ENCODE data around the gene SLC22A7.

The SLC22A7 gene

GRCh38 chr6:43267619-43268354 lies 30.3 kb upstream of the SLC22A7 start:
- DNase-seq = no peak

GRCh38 chr6:43268355-43268700 lies 29.7 kb upstream of the SLC22A7 start:
- no peak for DNase-seq

- no peak for DNase-seq
Measured at GRCh38 chr6:43268782-43269272, 29.2 kb upstream of the SLC22A7 start.

- peak; percentile 52 for DNase-seq
Measured at GRCh38 chr6:43269273-43270007, 28.6 kb upstream of the SLC22A7 start.

GRCh38 chr6:43271103-43271815 lies 26.8 kb upstream of the SLC22A7 start:
- no peak for DNase-seq

GRCh38 chr6:43271944-43272343 lies 26.1 kb upstream of the SLC22A7 start:
- no peak for DNase-seq

- DNase-seq = no peak
Measured at GRCh38 chr6:43273707-43274106, 24.4 kb upstream of the SLC22A7 start.

- DNase-seq = no peak
Measured at GRCh38 chr6:43274127-43274915, 23.7 kb upstream of the SLC22A7 start.

- no peak for DNase-seq
Measured at GRCh38 chr6:43274916-43275597, 23.0 kb upstream of the SLC22A7 start.

GRCh38 chr6:43275801-43276576 lies 22.1 kb upstream of the SLC22A7 start:
- no peak for DNase-seq

- no peak for DNase-seq
Measured at GRCh38 chr6:43276577-43277305, 21.3 kb upstream of the SLC22A7 start.

- no peak for DNase-seq
Measured at GRCh38 chr6:43277306-43277642, 20.8 kb upstream of the SLC22A7 start.

GRCh38 chr6:43277643-43278523 lies 20.2 kb upstream of the SLC22A7 start:
- no peak for DNase-seq

- no peak for DNase-seq
Measured at GRCh38 chr6:43278524-43279078, 19.5 kb upstream of the SLC22A7 start.

- no peak for DNase-seq
Measured at GRCh38 chr6:43280234-43280633, 17.8 kb upstream of the SLC22A7 start.

GRCh38 chr6:43282060-43282459 lies 16.0 kb upstream of the SLC22A7 start:
- DNase-seq = no peak

- DNase-seq = no peak
Measured at GRCh38 chr6:43282636-43283513, 15.2 kb upstream of the SLC22A7 start.

- DNase-seq = no peak
Measured at GRCh38 chr6:43283514-43283901, 14.6 kb upstream of the SLC22A7 start.

Measured in activated CD4-positive, CD25-positive, alpha-beta regulatory T cell treated with anti-CD3 and anti-CD28 coated beads, Interleukin-2, amount 50 U/mL, for 72 hours (primary cell).